Right lobe of liver (tissue), 4 donors: ENCODE data around the gene MATN4.

Source experiments
- CTCF ChIP-seq, 4 donors: fragments of 200-600 bp in 3 of 4; fragments of 450-650 bp in 1 of 4; IDR thresholded peaks; one replicate each; pipeline versions ENCODE4 v1.5.1 to v1.8.0; 2016 to 2022; ENCODE audit warnings: antibody characterized with exemption in 4 of 4, mild to moderate bottlenecking in 2 of 4
- POLR2A ChIP-seq: fragments of 450-650 bp; IDR thresholded peaks from one replicate; pipeline ENCODE4 v1.6.1; 2017; ENCODE audit warnings: antibody characterized with exemption, mild to moderate bottlenecking
- donor health status: DM: no; HTN: no; CAD: no.
- donor health status: DM: no; HTN: no; CAD: no.
- donor health status: DM: no; HTN: yes; CAD: no.

DNA sequence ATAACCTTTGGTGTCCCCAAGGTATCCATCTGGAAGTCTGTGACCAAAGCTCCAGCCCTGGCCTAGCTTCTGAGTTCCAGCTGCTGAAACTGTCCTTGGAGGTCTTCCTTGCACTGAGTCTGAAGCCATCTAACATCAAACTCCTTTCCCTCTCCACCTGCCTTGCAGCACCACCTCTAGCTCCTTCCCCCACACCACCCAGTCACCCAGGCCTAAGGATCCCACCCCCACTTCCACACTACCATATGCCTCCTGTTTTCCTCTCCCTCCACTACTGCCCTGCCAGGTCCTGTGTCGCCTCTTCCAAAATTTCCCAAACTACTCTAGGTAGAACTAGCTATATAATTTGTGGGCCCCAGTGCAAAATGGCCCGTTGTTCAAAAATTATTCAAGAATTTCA lies 10.8 kb upstream of the MATN4 start:
- no peak for TF ChIP-seq CTCF (IDR thresholded peaks at IDR 0.05)
- TF ChIP-seq POLR2A, result no peak
